GM19238 (cell line): Measurements from ENCODE around the gene CLDN34.

Experiments
- DNase-seq: peaks from one replicate; pipeline ENCODE4 v3.0.0; 2011; ENCODE audit warnings: low spot score; ENCODE audit not compliant: insufficient read length

CLDN34 gene

DNA sequence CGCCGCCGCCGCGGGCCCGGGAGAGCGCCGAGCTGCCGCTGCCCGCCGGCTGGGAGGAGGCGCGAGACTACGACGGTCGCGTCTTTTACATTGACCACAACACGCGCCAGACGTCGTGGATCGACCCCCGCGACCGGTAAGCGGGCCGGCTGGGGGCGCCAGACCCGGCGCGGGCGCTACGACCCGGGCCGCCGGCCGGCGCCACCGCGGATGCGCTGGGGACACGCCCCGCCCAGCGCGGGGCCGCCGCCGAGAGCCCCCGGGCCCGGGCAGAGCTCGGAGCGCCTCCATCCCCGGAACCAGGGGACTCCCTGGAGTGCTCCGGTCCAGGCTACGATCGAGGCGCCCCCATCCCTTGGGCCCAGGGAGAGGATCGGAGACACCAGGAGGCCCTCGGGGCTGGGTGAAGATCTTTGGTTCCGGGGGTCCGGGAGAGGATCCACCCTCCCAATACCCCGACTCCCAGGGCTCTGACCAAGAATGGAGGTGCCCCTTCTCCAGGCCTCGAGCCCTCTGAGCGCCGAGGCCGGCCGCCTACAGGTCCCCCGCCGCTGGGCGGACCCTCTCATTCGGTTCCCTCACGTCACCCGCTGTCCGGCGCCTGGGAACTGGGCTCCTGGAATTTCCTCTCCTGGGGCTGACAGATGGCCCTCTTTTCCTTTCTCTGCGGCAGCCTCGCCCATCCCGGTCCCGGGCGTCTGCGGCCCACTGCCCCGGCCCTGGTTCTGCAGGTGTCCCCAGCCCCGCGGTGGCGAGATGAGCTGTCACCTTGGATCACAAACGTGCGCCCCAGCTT is 48.8 kb downstream of the CLDN34 start:
- DNase-seq, result no peak

DNA sequence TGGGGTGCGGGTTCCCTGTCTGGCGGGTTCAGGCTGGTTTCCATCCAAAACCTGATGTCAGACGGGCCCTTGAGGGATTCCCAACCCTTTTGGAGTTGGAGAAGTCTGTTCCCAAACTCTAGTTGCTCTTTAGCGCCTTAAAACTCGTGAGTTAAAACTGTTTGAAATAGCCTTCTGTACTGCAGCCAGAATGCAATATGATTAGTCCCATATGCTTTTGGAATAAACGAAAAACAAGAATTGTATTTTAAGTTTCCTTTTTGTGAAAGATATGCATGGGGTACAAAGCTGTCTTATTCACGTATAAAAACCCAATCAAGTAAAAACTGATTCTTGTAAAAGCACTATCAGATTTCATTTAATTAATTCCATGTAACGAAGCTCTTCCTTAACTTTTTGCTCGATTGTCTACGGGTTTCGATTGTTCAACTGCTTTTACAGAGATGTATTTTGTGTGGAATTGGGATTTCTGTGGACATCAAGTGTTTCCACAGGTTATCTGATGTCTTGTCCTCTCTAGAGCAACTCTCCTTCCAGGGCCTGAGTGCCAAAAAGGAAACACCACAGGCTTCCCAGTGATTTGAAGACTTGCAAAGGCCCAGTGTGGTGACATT is 49.5 kb downstream of the CLDN34 start:
- no peak for DNase-seq

DNA sequence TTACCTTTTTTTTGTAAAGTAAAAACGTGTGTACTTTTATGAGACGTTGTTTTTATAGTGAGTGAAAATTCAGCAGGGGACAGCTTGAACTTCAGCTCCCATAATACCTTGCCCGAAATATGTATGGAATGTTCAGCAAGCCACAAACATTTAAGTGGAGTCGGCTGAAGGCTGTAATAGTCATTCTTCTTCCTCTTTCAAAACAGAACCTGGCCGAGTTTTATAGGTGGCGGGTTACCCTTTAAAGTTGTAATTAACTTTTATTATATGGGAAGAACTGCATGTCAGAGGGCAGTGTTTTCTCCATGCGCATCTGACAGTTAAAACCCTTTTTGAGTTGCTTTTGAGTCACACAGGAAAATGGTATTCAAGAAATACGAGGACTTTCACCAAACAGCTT is 50.7 kb downstream of the CLDN34 start:
- DNase-seq, result no peak
